ENCODE measurements around the gene SMPD2.

SMPD2 gene

DNA sequence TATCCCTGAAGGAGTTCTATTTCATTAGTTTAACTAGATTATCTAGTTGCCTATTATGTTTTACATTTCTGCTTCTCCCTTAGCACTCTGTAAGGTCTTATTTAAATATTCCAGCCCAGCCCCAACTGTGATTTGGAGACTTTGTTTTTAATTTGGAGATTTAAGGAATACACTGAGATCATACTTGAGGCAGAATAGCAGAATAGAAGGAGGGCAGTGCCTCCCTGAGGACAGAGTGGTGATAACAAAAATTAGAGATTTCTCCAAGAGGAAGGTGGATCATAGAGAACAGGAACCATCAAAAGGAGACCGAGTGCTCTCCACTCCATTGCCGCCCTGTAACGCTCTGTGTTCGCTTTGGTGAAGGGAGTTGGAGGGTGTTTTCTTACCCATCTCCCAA lies 43.5 kb upstream of the SMPD2 start:
- TF ChIP-seq, protein P1, sequence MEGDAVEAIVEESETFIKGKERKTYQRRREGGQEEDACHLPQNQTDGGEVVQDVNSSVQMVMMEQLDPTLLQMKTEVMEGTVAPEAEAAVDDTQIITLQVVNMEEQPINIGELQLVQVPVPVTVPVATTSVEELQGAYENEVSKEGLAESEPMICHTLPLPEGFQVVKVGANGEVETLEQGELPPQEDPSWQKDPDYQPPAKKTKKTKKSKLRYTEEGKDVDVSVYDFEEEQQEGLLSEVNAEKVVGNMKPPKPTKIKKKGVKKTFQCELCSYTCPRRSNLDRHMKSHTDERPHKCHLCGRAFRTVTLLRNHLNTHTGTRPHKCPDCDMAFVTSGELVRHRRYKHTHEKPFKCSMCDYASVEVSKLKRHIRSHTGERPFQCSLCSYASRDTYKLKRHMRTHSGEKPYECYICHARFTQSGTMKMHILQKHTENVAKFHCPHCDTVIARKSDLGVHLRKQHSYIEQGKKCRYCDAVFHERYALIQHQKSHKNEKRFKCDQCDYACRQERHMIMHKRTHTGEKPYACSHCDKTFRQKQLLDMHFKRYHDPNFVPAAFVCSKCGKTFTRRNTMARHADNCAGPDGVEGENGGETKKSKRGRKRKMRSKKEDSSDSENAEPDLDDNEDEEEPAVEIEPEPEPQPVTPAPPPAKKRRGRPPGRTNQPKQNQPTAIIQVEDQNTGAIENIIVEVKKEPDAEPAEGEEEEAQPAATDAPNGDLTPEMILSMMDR (IDR thresholded peaks at IDR 0.05) = peak; percentile 57
- H3K27me3 ChIP-seq (ENCODE audit: control insufficient read depth, insufficient read depth, low read length) = no peaks in the 10 kb centered on the region

DNA sequence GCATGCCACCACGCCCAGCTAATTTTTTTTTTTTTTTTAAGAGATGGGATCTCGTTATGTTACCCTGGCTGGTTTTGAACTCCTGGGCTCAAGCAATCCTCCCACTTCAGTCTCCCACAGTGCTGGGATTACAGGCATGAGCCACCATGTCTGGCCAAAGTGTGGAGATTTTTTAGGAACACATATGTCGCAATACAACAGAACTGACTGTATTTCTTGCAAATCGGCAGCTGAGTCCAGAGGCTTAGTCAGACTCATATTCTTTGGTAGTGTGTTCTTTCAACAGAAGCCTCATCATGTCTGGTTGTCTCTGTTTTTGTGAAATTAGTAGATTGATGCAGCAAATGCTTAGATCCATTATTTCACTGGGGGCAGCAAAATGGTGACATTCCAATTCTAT lies 34.3 kb upstream of the SMPD2 start:
- no peaks in the 10 kb centered on the region for H3K9me3 ChIP-seq (ENCODE audit: control insufficient read depth, low read length)
- no peaks in the 10 kb centered on the region for H3K79me2 ChIP-seq
- H3K27ac ChIP-seq = no peak overlapping the region
- H3K4me1 ChIP-seq = no peaks in the 10 kb centered on the region
- no peaks in the 10 kb centered on the region for H3K27me3 ChIP-seq (ENCODE audit: control insufficient read depth, insufficient read depth, low read length)
- TF ChIP-seq, protein P1 (IDR thresholded peaks at IDR 0.05) = no peak
- no peak overlapping the region for H2AFZ ChIP-seq
- H3K4me2 ChIP-seq (ENCODE audit: low read length) = no peak overlapping the region
- no peaks in the 10 kb centered on the region for H3K36me3 ChIP-seq (ENCODE audit: control insufficient read depth, insufficient read depth, low read length)
- H3K9ac ChIP-seq = no peak overlapping the region
- H3K4me3 ChIP-seq (ENCODE audit: low read depth, low read length) = no peak overlapping the region

More for the DNA sequence above, 43.5 kb upstream of the SMPD2 start:
- Histone ChIP-seq H2AFZ (peak overlapping the region; percentile 2), H3K79me2 (no peaks in the 10 kb centered on the region), H3K27ac (no peak overlapping the region), H3K4me3 (ENCODE audit: low read depth, low read length) (no peak overlapping the region), H3K9me3 (ENCODE audit: control insufficient read depth, low read length) (no peaks in the 10 kb centered on the region), H3K4me1 (peaks cover 5% of the 10 kb centered on the region), H3K9ac (no peak overlapping the region), H3K36me3 (ENCODE audit: control insufficient read depth, insufficient read depth, low read length) (no peaks in the 10 kb centered on the region), H3K4me2 (ENCODE audit: low read length) (no peak overlapping the region)

DNA sequence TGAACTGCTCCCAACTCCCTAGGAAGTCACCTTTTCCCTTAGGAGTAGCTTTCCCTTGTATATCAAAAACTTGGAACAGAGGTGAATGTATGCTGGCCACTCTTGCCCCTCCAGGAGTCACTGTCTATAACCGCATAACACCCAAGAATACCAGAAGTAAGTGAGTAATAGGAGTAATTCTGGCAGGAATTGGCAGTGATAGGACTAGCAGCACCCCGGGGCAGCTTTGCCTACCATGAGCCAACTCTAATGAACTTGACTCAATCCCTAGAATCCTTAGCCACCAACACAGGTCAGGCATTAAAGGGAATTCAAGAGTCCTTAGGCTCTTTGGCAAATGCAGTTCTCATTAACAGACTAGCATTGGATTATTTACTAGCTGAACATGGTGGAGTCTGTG lies 29.5 kb upstream of the SMPD2 start:
- Histone ChIP-seq H3K4me2 (ENCODE audit: low read length) (no peak overlapping the region), H3K27ac (no peak overlapping the region), H3K36me3 (ENCODE audit: control insufficient read depth, insufficient read depth, low read length) (no peaks in the 10 kb centered on the region), H3K9ac (no peak overlapping the region), H3K4me3 (ENCODE audit: low read depth, low read length) (no peak overlapping the region), H3K27me3 (ENCODE audit: control insufficient read depth, insufficient read depth, low read length) (no peaks in the 10 kb centered on the region), H3K4me1 (no peaks in the 10 kb centered on the region), H3K9me3 (ENCODE audit: control insufficient read depth, low read length) (no peaks in the 10 kb centered on the region), H2AFZ (no peak overlapping the region), H3K79me2 (no peaks in the 10 kb centered on the region)
- TF ChIP-seq, protein P1 (IDR thresholded peaks at IDR 0.05) = no peak

DNA sequence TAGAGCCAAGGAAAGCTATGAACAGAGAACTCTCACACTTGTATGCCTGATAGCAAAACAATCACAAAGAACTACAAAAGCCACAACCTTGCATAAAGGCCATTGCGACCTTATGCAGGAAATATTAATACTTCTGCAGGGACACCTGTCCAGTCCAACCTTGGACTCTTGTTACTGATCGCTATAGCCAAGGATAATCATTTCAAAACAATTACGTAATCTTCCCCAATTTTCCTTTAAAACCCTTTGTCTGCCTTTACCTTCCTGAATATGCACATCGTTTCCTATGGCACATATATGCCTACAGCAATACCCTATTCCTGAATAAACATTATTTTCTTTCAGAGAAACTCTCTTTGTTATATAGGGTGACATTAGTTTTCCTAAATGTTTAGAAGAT lies 22.9 kb upstream of the SMPD2 start:
- Histone ChIP-seq H3K9ac (no peak overlapping the region), H3K79me2 (no peaks in the 10 kb centered on the region), H3K27me3 (ENCODE audit: control insufficient read depth, insufficient read depth, low read length) (no peaks in the 10 kb centered on the region), H2AFZ (no peak overlapping the region), H3K4me3 (ENCODE audit: low read depth, low read length) (no peak overlapping the region), H3K27ac (no peak overlapping the region), H3K36me3 (ENCODE audit: control insufficient read depth, insufficient read depth, low read length) (no peaks in the 10 kb centered on the region), H3K4me2 (ENCODE audit: low read length) (no peak overlapping the region), H3K4me1 (no peaks in the 10 kb centered on the region), H3K9me3 (ENCODE audit: control insufficient read depth, low read length) (no peaks in the 10 kb centered on the region)
- TF ChIP-seq, protein P1 (IDR thresholded peaks at IDR 0.05) = no peak

DNA sequence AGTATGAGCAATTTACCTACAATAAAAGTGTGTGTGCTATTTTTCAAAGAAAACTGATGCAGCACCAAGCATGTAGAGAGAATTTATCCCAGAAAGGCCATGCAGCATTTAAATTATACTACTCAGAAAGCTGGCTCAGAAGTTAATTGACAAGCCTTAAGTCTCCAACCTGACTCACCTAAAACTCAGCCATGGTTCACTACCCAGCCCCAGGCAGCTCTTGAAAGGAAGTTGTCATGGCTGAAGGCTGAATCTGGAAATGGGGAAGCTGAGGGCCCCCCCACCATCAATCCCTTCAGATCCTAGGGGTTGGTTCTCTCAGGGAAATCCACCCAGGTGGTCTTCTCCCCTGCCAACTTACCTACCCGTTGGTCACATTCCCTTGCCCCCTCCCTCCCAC lies 19.8 kb upstream of the SMPD2 start:
- H3K9ac ChIP-seq = no peak overlapping the region
- peaks cover 2% of the 10 kb centered on the region for H3K4me1 ChIP-seq
- H3K36me3 ChIP-seq (ENCODE audit: control insufficient read depth, insufficient read depth, low read length) = no peaks in the 10 kb centered on the region
- no peak overlapping the region for H2AFZ ChIP-seq
- H3K27me3 ChIP-seq (ENCODE audit: control insufficient read depth, insufficient read depth, low read length) = no peaks in the 10 kb centered on the region
- no peaks in the 10 kb centered on the region for H3K79me2 ChIP-seq
- no peaks in the 10 kb centered on the region for H3K9me3 ChIP-seq (ENCODE audit: control insufficient read depth, low read length)
- TF ChIP-seq, protein P1 (IDR thresholded peaks at IDR 0.05) = no peak
- H3K27ac ChIP-seq = no peak overlapping the region
- H3K4me3 ChIP-seq (ENCODE audit: low read depth, low read length) = no peak overlapping the region
- no peak overlapping the region for H3K4me2 ChIP-seq (ENCODE audit: low read length)

Data from parathyroid adenoma (tissue), 2 donors.